Neuronal stem cell (in vitro differentiated cells): ENCODE measurements around the gene AIP.
"Not testable (repeated sequence)": the region's sequence is repeated elsewhere in the genome, so short reads cannot be mapped to it uniquely, and the experiment has no call there.

Source experiments
- DNase-seq: peaks from one replicate; pipeline ENCODE4 v3.0.0-alpha.2; 2013; ENCODE audit warnings: low spot score
- H2AFZ ChIP-seq: one replicate; pipeline ENCODE4 v1.6.1; 2013; ENCODE audit warnings: mild to moderate bottlenecking, low read length, inconsistent platforms
- H2AK5ac ChIP-seq: 2 replicates; pipeline ENCODE4 v1.6.1; 2013; ENCODE audit warnings: low read depth, mild to moderate bottlenecking, inconsistent platforms, low read length, moderate library complexity, mixed read lengths
- H2BK120ac ChIP-seq: 2 replicates; pipeline ENCODE4 v1.6.1; 2013; ENCODE audit warnings: low read depth, mild to moderate bottlenecking, inconsistent platforms, low read length, moderate library complexity, mixed read lengths
- H2BK12ac ChIP-seq: one replicate; pipeline ENCODE4 v1.6.1; 2013; ENCODE audit warnings: low read length, inconsistent platforms
- H2BK15ac ChIP-seq: 2 replicates; pipeline ENCODE4 v1.6.1; 2013; ENCODE audit warnings: mild to moderate bottlenecking, low read length, inconsistent platforms, mixed read lengths
- H2BK5ac ChIP-seq: one replicate; pipeline ENCODE4 v1.6.1; 2013; ENCODE audit warnings: inconsistent platforms, mild to moderate bottlenecking, low read length, moderate library complexity
- H3K14ac ChIP-seq: one replicate; pipeline ENCODE4 v1.6.1; 2013; ENCODE audit warnings: low read length, inconsistent platforms
- H3K18ac ChIP-seq: 2 replicates; pipeline ENCODE4 v1.6.1; 2013; ENCODE audit warnings: low read length, inconsistent platforms
- H3K23ac ChIP-seq: 2 replicates; pipeline ENCODE4 v1.6.1; 2013; ENCODE audit warnings: low read depth, mild to moderate bottlenecking, mixed read lengths, low read length, inconsistent platforms; ENCODE audit not compliant: poor library complexity
- H3K27ac ChIP-seq: replicated peaks from 3 replicates; pipeline ENCODE4 v1.5.1; 2013; ENCODE audit warnings: low read length, inconsistent platforms
- H3K27me3 ChIP-seq, 3 experiments: 2 replicates each; pipeline ENCODE4 v1.6.1; 2013; ENCODE audit warnings: low read length in 3 of 3, mild to moderate bottlenecking in 2 of 3, inconsistent platforms in 1 of 3, low read depth in 1 of 3, mixed read lengths in 1 of 3, moderate library complexity in 1 of 3; ENCODE audit not compliant: control insufficient read depth in 3 of 3, insufficient read depth in 3 of 3
- H3K36me3 ChIP-seq, 2 donors: replicated peaks in 1 of 2; 2 replicates each; pipeline ENCODE4 v1.6.1; 2013; ENCODE audit warnings: low read length in 2 of 2; ENCODE audit not compliant: control insufficient read depth in 2 of 2, insufficient read depth in 2 of 2
- H3K4ac ChIP-seq: 2 replicates; pipeline ENCODE4 v1.6.1; 2013; ENCODE audit warnings: inconsistent platforms, mild to moderate bottlenecking, low read length, moderate library complexity
- H3K4me1 ChIP-seq, 2 donors: 1 replicate in 1 of 2; 2 replicates in 1 of 2; pipeline ENCODE4 v1.6.1; 2013; ENCODE audit warnings: low read length in 2 of 2, low read depth in 1 of 2; ENCODE audit not compliant: control insufficient read depth in 2 of 2, insufficient read depth in 1 of 2
- H3K4me2 ChIP-seq: one replicate; pipeline ENCODE4 v1.6.1; 2013; ENCODE audit warnings: mild to moderate bottlenecking, low read length, inconsistent platforms; ENCODE audit not compliant: insufficient read depth, poor library complexity, severe bottlenecking
- H3K4me3 ChIP-seq, 2 donors: 2 replicates each; pipeline ENCODE4 v1.5.1; 2013; ENCODE audit warnings: low read length in 2 of 2, mild to moderate bottlenecking in 2 of 2, inconsistent platforms in 1 of 2, moderate library complexity in 1 of 2
- H3K79me1 ChIP-seq: one replicate; pipeline ENCODE4 v1.6.1; 2013; ENCODE audit warnings: low read depth, mild to moderate bottlenecking, inconsistent platforms, low read length, moderate library complexity
- H3K9ac ChIP-seq: one replicate; pipeline ENCODE4 v1.6.1; 2013; ENCODE audit warnings: mild to moderate bottlenecking, low read depth, low read length, inconsistent platforms; ENCODE audit not compliant: poor library complexity
- H3K9me3 ChIP-seq, 2 donors: replicated peaks in 1 of 2; 2 replicates each; pipeline versions ENCODE3 to v1.6.1; 2013; ENCODE audit warnings: low read length in 2 of 2, mild to moderate bottlenecking in 2 of 2, inconsistent platforms in 1 of 2, low read depth in 1 of 2, mixed read lengths in 1 of 2, moderate library complexity in 1 of 2; ENCODE audit not compliant: control insufficient read depth in 2 of 2, insufficient read depth in 1 of 2
- H4K8ac ChIP-seq: one replicate; pipeline ENCODE4 v1.6.1; 2013; ENCODE audit warnings: low read depth, mild to moderate bottlenecking, inconsistent platforms, low read length, moderate library complexity
- H4K91ac ChIP-seq: one replicate; pipeline ENCODE4 v1.6.1; 2013; ENCODE audit warnings: low read length, low read depth, mild to moderate bottlenecking, inconsistent platforms; ENCODE audit not compliant: poor library complexity
- WGBS, 2 donors: extraction: QIAGEN DNeasy Blood & Tissue Kit; methylation state at CpG; one replicate each; pipeline ENCODE4 v1.1.7; 2013; ENCODE audit warnings: missing lambda C conversion rate in 2 of 2, mixed read lengths in 1 of 2; ENCODE audit not compliant: insufficient read length in 2 of 2, insufficient replicate concordance in 1 of 2; ENCODE audit errors: extremely low coverage in 2 of 2; 5-methylcytosine and 5-hydroxymethylcytosine counted together

AIP gene

DNA sequence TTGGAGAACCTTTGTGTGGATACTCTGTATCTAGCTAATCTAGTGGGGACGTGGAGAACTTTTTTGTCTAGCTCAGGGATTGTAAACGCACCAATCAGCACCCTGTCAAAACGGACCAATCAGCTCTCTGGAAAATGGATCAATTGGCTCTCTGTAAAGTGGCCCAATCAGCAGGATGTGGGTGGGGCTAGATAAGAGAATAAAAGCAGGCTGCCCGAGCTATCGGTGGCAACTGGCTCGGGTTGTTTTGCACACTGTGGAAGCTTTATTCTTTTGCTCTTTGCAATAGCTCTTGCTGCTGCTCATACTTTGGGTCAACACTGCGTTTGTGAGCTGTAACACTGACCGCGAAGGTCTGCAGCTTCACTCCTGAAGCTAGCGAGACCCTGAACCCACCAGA lies 6.1 kb upstream of the AIP start:
- H3K27ac ChIP-seq, H3K4me3 ChIP-seq, H3K14ac ChIP-seq, H2BK5ac ChIP-seq, H2BK120ac ChIP-seq, H3K9ac ChIP-seq, H3K79me1 ChIP-seq, H3K4ac ChIP-seq, H2BK12ac ChIP-seq, H3K23ac ChIP-seq, H3K36me3 ChIP-seq, H4K8ac ChIP-seq, H3K27me3 ChIP-seq, H3K18ac ChIP-seq, H4K91ac ChIP-seq, H3K4me2 ChIP-seq, H3K4me1 ChIP-seq, H2BK15ac ChIP-seq, DNase-seq, H3K9me3 ChIP-seq, H2AK5ac ChIP-seq: not testable (repeated sequence)
- no CpG with 5 or more reads among the region's 10 CpGs for WGBS, 2 donors
- peak overlapping the region; percentile 40 for H2AFZ ChIP-seq

DNA sequence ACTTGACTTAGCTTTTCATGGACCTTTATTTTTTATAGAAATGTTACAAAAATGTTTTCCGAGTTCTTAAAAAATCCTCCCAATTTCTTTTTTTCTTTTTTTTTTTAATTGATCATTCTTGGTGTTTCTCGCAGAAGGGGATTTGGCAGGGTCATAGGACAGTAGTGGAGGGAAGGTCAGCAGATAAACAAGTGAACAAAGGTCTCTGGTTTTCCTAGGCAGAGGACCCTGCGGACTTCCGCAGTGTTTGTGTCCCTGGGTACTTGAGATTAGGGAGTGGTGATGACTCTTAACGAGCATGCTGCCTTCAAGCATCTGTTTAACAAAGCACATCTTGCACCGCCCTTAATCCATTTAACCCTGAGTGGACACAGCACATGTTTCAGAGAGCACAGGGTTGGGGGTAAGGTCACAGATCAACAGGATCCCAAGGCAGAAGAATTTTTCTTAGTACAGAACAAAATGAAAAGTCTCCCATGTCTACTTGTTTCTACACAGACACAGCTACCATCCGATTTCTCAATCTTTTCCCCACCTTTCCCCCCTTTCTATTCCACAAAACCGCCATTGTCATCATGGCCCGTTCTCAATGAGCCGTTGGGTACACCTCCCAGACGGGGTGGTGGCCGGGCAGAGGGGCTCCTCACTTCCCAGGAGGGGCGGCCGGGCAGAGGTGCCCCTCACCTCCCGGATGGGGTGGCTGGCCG lies 5.3 kb upstream of the AIP start:
- not testable (repeated sequence) for H3K36me3 ChIP-seq, H3K27me3 ChIP-seq, H2BK12ac ChIP-seq, H3K9me3 ChIP-seq, H4K8ac ChIP-seq, H2AFZ ChIP-seq, H3K79me1 ChIP-seq, H3K27ac ChIP-seq, H3K4me3 ChIP-seq, H2BK15ac ChIP-seq, H3K4me1 ChIP-seq, H4K91ac ChIP-seq, H3K9ac ChIP-seq, H3K18ac ChIP-seq, H3K4ac ChIP-seq, H3K4me2 ChIP-seq, H2BK5ac ChIP-seq, H2AK5ac ChIP-seq, H2BK120ac ChIP-seq, H3K14ac ChIP-seq, DNase-seq, H3K23ac ChIP-seq
- WGBS, 2 donors: no CpG with 5 or more reads among the region's 16 CpGs

DNA sequence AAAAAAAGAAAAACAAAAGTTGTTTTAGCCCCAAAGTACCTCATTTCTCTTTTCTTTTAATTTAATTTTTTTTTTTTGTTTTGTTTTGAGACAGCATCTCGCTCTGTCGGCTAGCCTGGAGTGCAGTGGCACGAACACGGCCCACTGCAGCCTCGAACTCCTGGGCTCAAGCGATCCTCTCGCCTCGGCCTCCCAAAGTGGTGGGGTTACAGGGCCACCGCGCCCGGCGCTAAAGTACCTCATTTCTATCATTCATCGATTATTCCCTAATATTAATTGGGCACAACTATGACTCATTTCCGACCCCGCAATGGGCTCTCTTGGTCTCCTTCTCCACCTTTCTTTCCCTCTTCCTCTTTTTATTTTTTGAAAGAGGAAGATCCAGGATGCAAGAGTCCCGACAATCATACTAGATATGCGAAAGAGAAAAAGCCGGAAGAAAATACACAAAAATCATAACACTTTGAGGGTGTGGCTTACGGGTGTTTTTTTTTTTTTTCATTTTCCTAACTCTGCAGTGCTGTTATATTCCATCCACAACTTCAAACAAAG lies 475 bp upstream of the AIP start:
- Histone ChIP-seq H2AK5ac (no peak overlapping the region), H2BK15ac (no peak overlapping the region), H2AFZ (peak overlapping the region; percentile 86), H3K4ac (no peak overlapping the region), H2BK12ac (no peak overlapping the region), H3K4me3 (peak overlapping the region in 1 of 2 donors; percentile 57), H3K9ac (no peak overlapping the region), H3K9me3 (peaks cover 0 to 3% of the 10 kb centered on the region in 2 donors), H3K36me3 (peaks cover 0 to 11% of the 10 kb centered on the region in 2 donors), H2BK5ac (no peak overlapping the region), H3K4me2 (peak overlapping the region; percentile 50), H3K18ac (no peak overlapping the region), H3K27ac (no peak overlapping the region), H3K14ac (no peak overlapping the region), H3K4me1 (peaks cover 4 to 7% of the 10 kb centered on the region in 2 donors), H3K27me3 (no peaks in the 10 kb centered on the region), H4K91ac (no peak overlapping the region), H3K79me1 (peaks cover 7% of the 10 kb centered on the region), H4K8ac (no peak overlapping the region), H2BK120ac (no peak overlapping the region), H3K23ac (no peak overlapping the region)
- DNase-seq: no peak
- no CpG with 5 or more reads among the region's 19 CpGs for WGBS, 2 donors

DNA sequence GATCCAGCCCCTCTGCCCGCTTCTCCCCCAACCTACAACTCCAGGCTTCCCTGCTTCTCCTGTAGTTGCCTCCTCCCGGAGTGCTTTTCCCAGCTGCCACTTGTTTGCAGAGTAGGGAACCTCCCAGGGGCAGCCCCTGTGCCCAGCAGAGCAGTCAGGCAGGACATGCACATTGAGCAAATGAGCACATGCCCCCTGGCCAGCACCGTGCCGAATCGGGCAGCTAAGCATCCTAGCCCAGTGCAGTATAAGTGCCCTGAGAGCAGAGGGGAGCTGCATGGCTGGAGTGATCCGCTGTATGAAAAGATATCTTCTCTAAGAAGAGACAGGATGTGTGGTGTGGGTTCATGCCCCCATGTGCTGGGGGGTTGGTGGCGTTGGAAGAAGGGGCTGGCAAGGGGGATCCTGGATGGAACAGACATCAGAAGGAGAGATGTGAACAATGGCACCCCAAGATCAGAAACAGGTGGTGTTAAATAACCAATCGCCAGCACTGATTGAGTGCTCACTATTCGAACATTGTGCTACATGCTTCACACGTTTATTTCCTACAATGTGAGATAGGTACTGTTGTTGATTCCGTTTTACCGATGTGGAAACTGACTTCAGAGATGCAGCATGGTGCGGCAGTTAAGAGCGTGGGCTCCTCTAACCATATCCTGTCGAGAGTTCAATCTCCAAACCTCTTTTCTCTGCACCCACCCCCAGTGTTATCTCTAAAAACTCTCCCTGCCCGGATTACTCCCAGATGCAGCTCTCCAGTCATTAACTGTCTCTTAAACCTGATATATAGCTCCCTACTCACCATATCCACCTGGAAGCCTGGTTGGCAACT lies 1.2 kb downstream of the AIP start:
- peak overlapping the region; percentile 19 for H4K8ac ChIP-seq
- peak overlapping the region; percentile 27 for H3K23ac ChIP-seq
- peak overlapping the region; percentile 83 for H2AK5ac ChIP-seq
- peak overlapping the region in 1 of 2 donors; percentile 57 for H3K4me3 ChIP-seq
- peaks cover 7% of the 10 kb centered on the region for H3K79me1 ChIP-seq
- H3K36me3 ChIP-seq: peaks cover 3 to 24% of the 10 kb centered on the region in 2 donors
- H2BK5ac ChIP-seq: peak overlapping the region; percentile 49
- H4K91ac ChIP-seq: no peak overlapping the region
- no peak overlapping the region for H3K4ac ChIP-seq
- no peak overlapping the region for H2BK12ac ChIP-seq
- H2AFZ ChIP-seq: peak overlapping the region; percentile 86
- H3K9ac ChIP-seq: peak overlapping the region; percentile 25
- no CpG with 5 or more reads among the region's 16 CpGs for WGBS, 2 donors
- peaks cover 4 to 7% of the 10 kb centered on the region in 2 donors for H3K4me1 ChIP-seq
- no peaks in the 10 kb centered on the region for H3K27me3 ChIP-seq
- no peak for DNase-seq
- no peak overlapping the region for H2BK120ac ChIP-seq
- H2BK15ac ChIP-seq: peak overlapping the region; percentile 60
- H3K14ac ChIP-seq: peak overlapping the region; percentile 25
- no peak overlapping the region for H3K27ac ChIP-seq
- H3K9me3 ChIP-seq: peaks cover 0 to 3% of the 10 kb centered on the region in 2 donors
- H3K4me2 ChIP-seq: peak overlapping the region; percentile 72
- peak overlapping the region; percentile 15 for H3K18ac ChIP-seq
